SK-N-MC (cell line): ENCODE measurements around the gene EXOC1.

ENCODE experiments used
- EZH2 ChIP-seq: fragments of 200-600 bp; sonication (generic); IDR thresholded peaks from one replicate; pipeline ENCODE4 v1.6.1; 2017; ENCODE audit warnings: antibody characterized with exemption
- POLR2AphosphoS5 ChIP-seq: IDR thresholded peaks from 2 replicates; pipeline ENCODE4 v1.6.1; 2012; ENCODE audit warnings: mild to moderate bottlenecking, low read depth, low read length, borderline replicate concordance

- TF ChIP-seq POLR2AphosphoS5 = no peak
- no peak for TF ChIP-seq EZH2
Observed at GRCh38 chr4:55931833-55932232, 78.4 kb downstream of the EXOC1 start.
